GM12878 (cell line): Measurements from ENCODE around the gene PPIP5K1.

Experiments used
- CBFB ChIP-seq: IDR thresholded peaks from 2 replicates; pipeline ENCODE4 v1.6.1; 2016; ENCODE audit warnings: antibody characterized with exemption, low read depth
- JUNB ChIP-seq: IDR thresholded peaks from 2 replicates; pipeline ENCODE4 v1.6.1; 2016; ENCODE audit warnings: antibody characterized with exemption, mild to moderate bottlenecking
- NFYA ChIP-seq: IDR thresholded peaks from 2 replicates; pipeline ENCODE4 v1.6.1; 2011; ENCODE audit warnings: low read depth, mild to moderate bottlenecking, low read length, improper control_type of control experiment, borderline replicate concordance
- POLR2A ChIP-seq: IDR thresholded peaks from 2 replicates; pipeline ENCODE4 v1.6.1; 2011; ENCODE audit warnings: low read depth, mild to moderate bottlenecking, low read length
- POLR2AphosphoS5 ChIP-seq: IDR thresholded peaks from 2 replicates; pipeline ENCODE4 v1.6.1; 2011; ENCODE audit warnings: mild to moderate bottlenecking, low read length, inconsistent platforms
- SPI1 ChIP-seq: IDR thresholded peaks from 2 replicates; pipeline ENCODE4 v1.6.1; 2011; ENCODE audit warnings: low read depth, mild to moderate bottlenecking, low read length, moderate library complexity, borderline replicate concordance; ENCODE audit not compliant: insufficient read depth
- STAT3 ChIP-seq: IDR thresholded peaks from 2 replicates; pipeline ENCODE4 v1.6.1; 2011; ENCODE audit warnings: low read depth, low read length, improper control_type of control experiment
- TF ChIP-seq, protein P1 (sequence below), 3 experiments: IDR thresholded peaks in 2 of 3; conservative IDR thresholded peaks in 1 of 3; 2 replicates each; pipeline ENCODE4 v1.5.1; 2011; ENCODE audit warnings: low read depth in 3 of 3, low read length in 3 of 3, mild to moderate bottlenecking in 3 of 3, control low read depth in 2 of 3, moderate library complexity in 2 of 3, inconsistent platforms in 1 of 3, mixed read lengths in 1 of 3; ENCODE audit not compliant: control insufficient read depth in 2 of 3, insufficient read depth in 1 of 3; ENCODE audit errors: extremely low read depth in 1 of 3

DNA sequence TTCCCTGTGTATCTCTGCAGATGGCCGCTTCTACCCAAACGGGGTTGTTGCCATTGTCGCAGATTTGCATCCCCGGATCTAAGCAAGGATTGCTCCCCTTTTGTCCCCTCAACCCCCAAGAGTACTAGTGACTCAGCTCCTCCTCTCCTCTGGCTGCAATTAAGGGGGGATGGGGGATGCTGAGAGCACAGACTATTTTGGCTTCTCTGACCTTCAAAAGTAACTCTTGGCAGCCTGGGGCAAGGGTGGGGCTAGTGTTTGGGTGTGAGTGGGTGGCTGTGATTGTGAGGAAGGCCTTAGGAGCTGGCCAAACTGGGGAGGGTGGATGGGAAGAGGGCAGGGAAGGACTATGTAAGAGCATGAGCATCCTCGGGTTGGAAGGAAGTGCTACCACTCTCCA lies 73.8 kb downstream of the PPIP5K1 start:
- TF ChIP-seq SPI1 (no peak), JUNB (no peak), NFYA (no peak), CBFB (no peak), STAT3 (no peak), POLR2A (no peak), POLR2AphosphoS5 (no peak)
- TF ChIP-seq, protein P1, sequence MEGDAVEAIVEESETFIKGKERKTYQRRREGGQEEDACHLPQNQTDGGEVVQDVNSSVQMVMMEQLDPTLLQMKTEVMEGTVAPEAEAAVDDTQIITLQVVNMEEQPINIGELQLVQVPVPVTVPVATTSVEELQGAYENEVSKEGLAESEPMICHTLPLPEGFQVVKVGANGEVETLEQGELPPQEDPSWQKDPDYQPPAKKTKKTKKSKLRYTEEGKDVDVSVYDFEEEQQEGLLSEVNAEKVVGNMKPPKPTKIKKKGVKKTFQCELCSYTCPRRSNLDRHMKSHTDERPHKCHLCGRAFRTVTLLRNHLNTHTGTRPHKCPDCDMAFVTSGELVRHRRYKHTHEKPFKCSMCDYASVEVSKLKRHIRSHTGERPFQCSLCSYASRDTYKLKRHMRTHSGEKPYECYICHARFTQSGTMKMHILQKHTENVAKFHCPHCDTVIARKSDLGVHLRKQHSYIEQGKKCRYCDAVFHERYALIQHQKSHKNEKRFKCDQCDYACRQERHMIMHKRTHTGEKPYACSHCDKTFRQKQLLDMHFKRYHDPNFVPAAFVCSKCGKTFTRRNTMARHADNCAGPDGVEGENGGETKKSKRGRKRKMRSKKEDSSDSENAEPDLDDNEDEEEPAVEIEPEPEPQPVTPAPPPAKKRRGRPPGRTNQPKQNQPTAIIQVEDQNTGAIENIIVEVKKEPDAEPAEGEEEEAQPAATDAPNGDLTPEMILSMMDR (IDR thresholded peaks at IDR 0.05 in 2 of 3, conservative IDR thresholded peaks at IDR 0.05 in 1 of 3; ENCODE audit: control insufficient read depth in 2 of 3, extremely low read depth in 1 of 3, insufficient read depth in 1 of 3, low read depth in 3 of 3, low read length in 3 of 3) = no peak
